BLaER1 treated with 17β-estradiol and CSF1 and Interleukin-3, amounts not matched to agents 10 nM and 100 nM (cell line): ENCODE measurements around the gene UBAP1.
A peak's percentile ranks its signal among the peaks of the same experiment; 100 is the strongest.
"Not testable (repeated sequence)": the region's sequence is repeated elsewhere in the genome, so short reads cannot be mapped to it uniquely, and the experiment has no call there.

ENCODE experiments used
- H3K27ac ChIP-seq, 11 experiments: shearing (Covaris generic); formaldehyde crosslinking; 2 replicates each; pipeline ENCODE4 v1.8.1; 2022
- H3K27me3 ChIP-seq, 11 experiments: shearing (Covaris generic); formaldehyde crosslinking; 2 replicates each; pipeline ENCODE4 v1.8.1; 2022
- H3K36me3 ChIP-seq, 11 experiments: shearing (Covaris generic); formaldehyde crosslinking; 2 replicates each; pipeline ENCODE4 v1.8.1; 2022
- H3K4me1 ChIP-seq, 10 experiments: shearing (Covaris generic); formaldehyde crosslinking; 2 replicates each; pipeline ENCODE4 v1.8.1; 2022
- H3K4me2 ChIP-seq, 11 experiments: shearing (Covaris generic); formaldehyde crosslinking; 2 replicates each; pipeline ENCODE4 v1.8.1; 2022
- H3K4me3 ChIP-seq, 10 experiments: shearing (Covaris generic); formaldehyde crosslinking; 2 replicates each; pipeline ENCODE4 v1.8.1; 2022
- H3K9ac ChIP-seq, 11 experiments: shearing (Covaris generic); formaldehyde crosslinking; 2 replicates each; pipeline ENCODE4 v1.8.1; 2022
- H3K9me3 ChIP-seq, 11 experiments: shearing (Covaris generic); formaldehyde crosslinking; replicated peaks in 1 of 11; 2 replicates each; pipeline ENCODE4 v1.8.1; 2022
- H4K20me1 ChIP-seq, 11 experiments: shearing (Covaris generic); formaldehyde crosslinking; 2 replicates each; pipeline ENCODE4 v1.8.1; 2022
- Cebpa-rat ChIP-seq, 11 experiments: shearing (Covaris generic); IDR thresholded peaks; 2 replicates each; pipeline ENCODE4 v1.8.1; 2022

The UBAP1 gene

GRCh38 chr9:34232201-34232600 is 53.4 kb downstream of the UBAP1 start:
- Histone ChIP-seq H3K36me3 (peaks cover 57 to 96% (median 80%) of the 10 kb centered on the region in 11 experiments), H3K27ac (peak overlapping the region in 1 of 11 experiments; percentile 16; a peak in 1 of 22 replicates), H3K9ac (no peak overlapping the region), H3K4me2 (peak overlapping the region in 1 of 11 experiments; percentile 20; a peak in 1 of 22 replicates), H3K4me3 (no peak overlapping the region), H3K4me1 (peaks cover 0 to 25% (median 0%) of the 10 kb centered on the region in 10 experiments; a peak in 4 of 20 replicates), H3K27me3 (no peaks in the 10 kb centered on the region), H4K20me1 (peaks cover 40 to 100% (median 84%) of the 10 kb centered on the region in 11 experiments; a peak in 20 of 22 replicates), H3K9me3 (no peaks in the 10 kb centered on the region)
- no peak for TF ChIP-seq Cebpa-rat (IDR thresholded peaks at IDR 0.05)

DNA sequence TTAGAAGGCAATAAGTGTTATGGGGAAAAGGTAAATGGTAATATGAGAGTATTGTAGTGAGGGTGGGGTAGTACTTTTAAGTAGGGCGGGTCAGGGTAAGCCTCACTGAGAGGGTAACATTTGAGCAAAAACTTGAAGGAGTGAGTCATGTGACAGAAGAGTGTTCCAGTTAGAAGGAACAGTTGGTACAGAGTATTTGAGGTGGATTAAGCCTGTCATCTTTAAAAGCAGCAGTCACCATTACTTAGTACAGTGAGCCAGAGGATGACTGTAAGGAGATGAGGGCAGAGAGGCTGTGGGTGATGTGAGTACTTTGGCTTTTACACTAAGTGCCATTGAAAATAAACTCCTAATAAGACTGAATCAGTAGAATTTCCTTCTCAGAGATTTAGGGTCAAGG is 54.8 kb downstream of the UBAP1 start:
- Histone ChIP-seq H3K36me3 (peaks cover 66 to 100% (median 82%) of the 10 kb centered on the region in 11 experiments), H3K4me2 (no peak overlapping the region), H3K4me3 (no peak overlapping the region), H4K20me1 (peaks cover 42 to 100% (median 83%) of the 10 kb centered on the region in 11 experiments; a peak in 20 of 22 replicates), H3K9ac (no peak overlapping the region), H3K27ac (no peak overlapping the region), H3K27me3 (no peaks in the 10 kb centered on the region), H3K9me3 (no peaks in the 10 kb centered on the region), H3K4me1 (peaks cover 0 to 18% (median 0%) of the 10 kb centered on the region in 10 experiments; a peak in 3 of 20 replicates)
- TF ChIP-seq Cebpa-rat (IDR thresholded peaks at IDR 0.05) = no peak

DNA sequence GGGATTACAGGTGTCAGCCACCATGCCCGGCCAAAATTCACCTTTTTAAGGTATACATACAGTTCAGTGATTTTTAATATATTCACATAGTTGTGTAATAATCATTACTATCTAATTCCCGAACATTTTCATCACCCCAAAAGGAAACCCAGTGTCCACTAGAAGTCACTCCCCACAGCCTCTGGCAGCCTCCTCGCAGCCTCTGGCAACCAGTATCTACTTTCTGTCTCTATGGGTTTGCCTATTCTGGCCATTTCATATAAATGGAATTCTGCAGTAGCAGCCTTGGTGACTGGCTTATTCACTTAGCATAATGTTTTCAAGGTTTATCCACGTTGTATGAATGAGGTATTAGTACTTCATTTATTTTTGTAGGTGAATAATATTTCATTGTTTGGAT is 59.0 kb downstream of the UBAP1 start:
- Histone ChIP-seq H3K4me1 (peaks cover 0 to 10% (median 0%) of the 10 kb centered on the region in 10 experiments; a peak in 3 of 20 replicates), H3K9me3 (no peaks in the 10 kb centered on the region), H3K27ac (no peak overlapping the region), H4K20me1 (peaks cover 44 to 100% (median 82%) of the 10 kb centered on the region in 11 experiments; a peak in 21 of 22 replicates), H3K27me3 (no peaks in the 10 kb centered on the region), H3K36me3 (peaks cover 83 to 100% (median 92%) of the 10 kb centered on the region in 11 experiments), H3K4me2 (no peak overlapping the region), H3K9ac (no peak overlapping the region), H3K4me3 (no peak overlapping the region)
- TF ChIP-seq Cebpa-rat (IDR thresholded peaks at IDR 0.05) = no peak; a peak in 1 of 22 replicates

GRCh38 chr9:34240006-34240405 is 61.2 kb downstream of the UBAP1 start:
- peaks cover 81 to 90% (median 85%) of the 10 kb centered on the region in 11 experiments for H3K36me3 ChIP-seq
- H3K4me2 ChIP-seq = no peak overlapping the region
- H3K4me3 ChIP-seq = no peak overlapping the region

GRCh38 chr9:34242830-34243229 is 64.0 kb downstream of the UBAP1 start:
- no peak overlapping the region for H3K4me2 ChIP-seq

More at GRCh38 chr9:34240006-34240405, 61.2 kb downstream of the UBAP1 start:
- H3K9me3 ChIP-seq = no peaks in the 10 kb centered on the region
- no peaks in the 10 kb centered on the region for H3K27me3 ChIP-seq
- H3K27ac ChIP-seq = no peak overlapping the region
- 0 out of 20 replicates have a peak, but pooled peaks cover 0 to 5% (median 0%) of the 10 kb centered on the region in 10 experiments for H3K4me1 ChIP-seq
- H4K20me1 ChIP-seq = peaks cover 36 to 92% (median 74%) of the 10 kb centered on the region in 11 experiments; a peak in 21 of 22 replicates
- TF ChIP-seq Cebpa-rat (IDR thresholded peaks at IDR 0.05) = no peak
- H3K9ac ChIP-seq = no peak overlapping the region

GRCh38 chr9:34245212-34245611 is 66.4 kb downstream of the UBAP1 start:
- H3K4me2 ChIP-seq, H3K27ac ChIP-seq, H3K27me3 ChIP-seq, H3K9ac ChIP-seq, H3K4me1 ChIP-seq, H3K4me3 ChIP-seq, H3K9me3 ChIP-seq: not testable (repeated sequence)
- H3K36me3 ChIP-seq = peaks cover 78 to 84% (median 82%) of the 10 kb centered on the region in 11 experiments
- peaks cover 49 to 86% (median 83%) of the 10 kb centered on the region in 11 experiments for H4K20me1 ChIP-seq

More at GRCh38 chr9:34242830-34243229, 64.0 kb downstream of the UBAP1 start:
- H3K9ac ChIP-seq = no peak overlapping the region
- H3K4me3 ChIP-seq = no peak overlapping the region
- H3K4me1 ChIP-seq = 0 out of 20 replicates have a peak, but pooled peaks cover 0 to 5% (median 0%) of the 10 kb centered on the region in 10 experiments
- H3K27me3 ChIP-seq = no peaks in the 10 kb centered on the region
- no peak for TF ChIP-seq Cebpa-rat (IDR thresholded peaks at IDR 0.05)
- H4K20me1 ChIP-seq = peaks cover 55 to 86% (median 82%) of the 10 kb centered on the region in 11 experiments
- H3K27ac ChIP-seq = no peak overlapping the region
- no peaks in the 10 kb centered on the region for H3K9me3 ChIP-seq
- H3K36me3 ChIP-seq = peaks cover 73 to 84% (median 81%) of the 10 kb centered on the region in 11 experiments

DNA sequence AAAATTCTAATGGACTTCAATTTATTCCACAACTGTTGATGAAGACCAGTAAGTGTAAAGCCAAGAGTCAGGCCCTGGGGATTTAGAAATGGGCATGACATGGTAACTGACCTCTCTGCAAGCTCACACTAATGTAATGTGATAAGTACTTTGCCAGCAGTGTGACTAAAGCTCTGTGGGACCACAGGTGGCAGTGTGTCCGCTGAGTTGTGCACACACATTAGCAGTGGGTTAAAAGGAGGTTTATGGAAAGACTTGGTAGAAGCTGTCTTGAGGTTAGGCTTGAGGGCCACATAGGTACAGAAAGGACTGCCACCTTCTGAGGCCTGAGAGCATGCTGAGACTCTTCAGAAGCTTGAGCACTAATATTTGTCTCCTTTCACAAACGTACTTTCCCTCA is 67.6 kb downstream of the UBAP1 start:
- peaks cover 42 to 86% (median 82%) of the 10 kb centered on the region in 11 experiments for H4K20me1 ChIP-seq
- no peaks in the 10 kb centered on the region for H3K4me1 ChIP-seq
- no peak for TF ChIP-seq Cebpa-rat (IDR thresholded peaks at IDR 0.05)
- no peaks in the 10 kb centered on the region for H3K27me3 ChIP-seq
- peaks cover 79 to 84% (median 83%) of the 10 kb centered on the region in 11 experiments for H3K36me3 ChIP-seq
- no peak overlapping the region for H3K4me3 ChIP-seq
- H3K9me3 ChIP-seq = no peaks in the 10 kb centered on the region
- H3K4me2 ChIP-seq = no peak overlapping the region
- H3K27ac ChIP-seq = no peak overlapping the region
- no peak overlapping the region for H3K9ac ChIP-seq

GRCh38 chr9:34247782-34248181 is 68.9 kb downstream of the UBAP1 start:
- not testable (repeated sequence) for H3K4me2 ChIP-seq, H3K27me3 ChIP-seq, H3K9me3 ChIP-seq, H3K27ac ChIP-seq, H3K9ac ChIP-seq, H3K4me1 ChIP-seq, H3K4me3 ChIP-seq
- peaks cover 76 to 83% (median 81%) of the 10 kb centered on the region in 11 experiments for H3K36me3 ChIP-seq
- peaks cover 42 to 86% (median 82%) of the 10 kb centered on the region in 11 experiments for H4K20me1 ChIP-seq

GRCh38 chr9:34249274-34249673 is 70.4 kb downstream of the UBAP1 start:
- H3K27ac ChIP-seq = no peak overlapping the region
- H4K20me1 ChIP-seq = peaks cover 38 to 87% (median 78%) of the 10 kb centered on the region in 11 experiments
- peaks cover 0 to 19% (median 12%) of the 10 kb centered on the region in 10 experiments; a peak in 12 of 20 replicates for H3K4me1 ChIP-seq
- H3K4me3 ChIP-seq = no peak overlapping the region
- no peak overlapping the region for H3K9ac ChIP-seq
- H3K27me3 ChIP-seq = no peaks in the 10 kb centered on the region
- no peak overlapping the region for H3K4me2 ChIP-seq
- TF ChIP-seq Cebpa-rat (IDR thresholded peaks at IDR 0.05) = no peak
- H3K36me3 ChIP-seq = peaks cover 75 to 83% (median 81%) of the 10 kb centered on the region in 11 experiments
- no peaks in the 10 kb centered on the region for H3K9me3 ChIP-seq

DNA sequence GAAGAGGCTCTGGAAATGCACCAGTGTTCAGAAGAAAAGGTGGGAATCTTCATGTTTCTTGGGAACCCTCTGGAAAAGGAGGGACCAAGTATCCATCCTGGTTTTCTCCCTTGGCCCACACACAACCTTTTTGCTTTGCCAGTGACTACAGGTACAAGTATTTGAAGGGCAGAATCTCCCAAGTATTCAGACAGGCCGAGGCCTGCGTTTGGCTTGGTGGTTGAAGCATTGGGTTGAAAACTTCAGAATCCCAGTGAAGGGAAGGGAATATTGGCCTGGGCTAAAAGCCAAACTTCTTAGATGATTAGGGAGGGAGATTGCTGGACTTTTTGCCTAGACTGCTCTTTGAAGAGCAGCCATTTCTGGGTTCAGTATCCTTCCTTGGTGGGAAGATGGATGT is 71.9 kb downstream of the UBAP1 start:
- H3K9ac ChIP-seq = no peak overlapping the region
- TF ChIP-seq Cebpa-rat (IDR thresholded peaks at IDR 0.05) = no peak
- no peaks in the 10 kb centered on the region for H3K27me3 ChIP-seq
- no peak overlapping the region for H3K27ac ChIP-seq
- H4K20me1 ChIP-seq = peaks cover 38 to 100% (median 87%) of the 10 kb centered on the region in 11 experiments
- H3K4me1 ChIP-seq = peaks cover 7 to 34% (median 25%) of the 10 kb centered on the region in 10 experiments; a peak in 19 of 20 replicates
- peaks cover 84 to 97% (median 95%) of the 10 kb centered on the region in 11 experiments for H3K36me3 ChIP-seq
- no peaks in the 10 kb centered on the region for H3K9me3 ChIP-seq
- no peak overlapping the region for H3K4me2 ChIP-seq
- H3K4me3 ChIP-seq = no peak overlapping the region
